OCI-LY7 (cell line): ENCODE measurements around the gene CACNA2D1.

ENCODE experiments used
- EZH2phosphoT487 ChIP-seq: fragments of 200-600 bp; sonication (generic); IDR thresholded peaks from 2 replicates; pipeline ENCODE4 v1.6.1; 2018; ENCODE audit warnings: low read depth, borderline replicate concordance, mild to moderate bottlenecking, mixed run types, antibody characterized with exemption, low read length, moderate library complexity, mixed read lengths
- TF ChIP-seq, protein P1 (sequence below): fragments of 200-600 bp; sonication (generic); conservative IDR thresholded peaks from 2 replicates; pipeline ENCODE4 v1.5.1; 2014; ENCODE audit warnings: mild to moderate bottlenecking, antibody characterized with exemption, low read length, moderate library complexity, mixed read lengths

DNA sequence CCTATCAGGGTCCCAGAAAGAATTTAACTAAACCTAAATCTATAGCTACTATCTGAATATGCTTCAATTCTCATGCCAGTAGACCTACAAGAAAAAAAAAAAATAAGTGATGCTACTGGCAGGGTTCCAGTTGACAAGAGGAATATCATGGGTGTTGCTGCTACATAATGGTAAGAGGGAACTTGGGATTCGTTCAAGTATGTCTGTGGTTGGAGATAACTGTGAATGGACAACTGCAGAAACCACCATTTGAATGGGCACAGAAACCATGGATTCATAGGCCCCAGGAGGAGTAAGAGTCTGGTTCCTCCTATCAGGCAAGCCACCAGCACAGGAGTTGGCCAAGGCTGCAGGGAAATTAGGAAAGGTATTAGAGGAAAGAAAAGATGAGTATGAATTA, 386.1 kb downstream of the CACNA2D1 start:
- TF ChIP-seq, protein P1, sequence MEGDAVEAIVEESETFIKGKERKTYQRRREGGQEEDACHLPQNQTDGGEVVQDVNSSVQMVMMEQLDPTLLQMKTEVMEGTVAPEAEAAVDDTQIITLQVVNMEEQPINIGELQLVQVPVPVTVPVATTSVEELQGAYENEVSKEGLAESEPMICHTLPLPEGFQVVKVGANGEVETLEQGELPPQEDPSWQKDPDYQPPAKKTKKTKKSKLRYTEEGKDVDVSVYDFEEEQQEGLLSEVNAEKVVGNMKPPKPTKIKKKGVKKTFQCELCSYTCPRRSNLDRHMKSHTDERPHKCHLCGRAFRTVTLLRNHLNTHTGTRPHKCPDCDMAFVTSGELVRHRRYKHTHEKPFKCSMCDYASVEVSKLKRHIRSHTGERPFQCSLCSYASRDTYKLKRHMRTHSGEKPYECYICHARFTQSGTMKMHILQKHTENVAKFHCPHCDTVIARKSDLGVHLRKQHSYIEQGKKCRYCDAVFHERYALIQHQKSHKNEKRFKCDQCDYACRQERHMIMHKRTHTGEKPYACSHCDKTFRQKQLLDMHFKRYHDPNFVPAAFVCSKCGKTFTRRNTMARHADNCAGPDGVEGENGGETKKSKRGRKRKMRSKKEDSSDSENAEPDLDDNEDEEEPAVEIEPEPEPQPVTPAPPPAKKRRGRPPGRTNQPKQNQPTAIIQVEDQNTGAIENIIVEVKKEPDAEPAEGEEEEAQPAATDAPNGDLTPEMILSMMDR: no peak
- TF ChIP-seq EZH2phosphoT487: no peak
